ENCODE results near the gene DUS1L. TPM values are rescaled to one million over a fixed set of nuclear protein-coding genes. Genes with fewer than 3 reads are reported as not detected.

DUS1L gene
- total RNA-seq, 1 experiment from 2014 or later, result 165 TPM

DNA sequence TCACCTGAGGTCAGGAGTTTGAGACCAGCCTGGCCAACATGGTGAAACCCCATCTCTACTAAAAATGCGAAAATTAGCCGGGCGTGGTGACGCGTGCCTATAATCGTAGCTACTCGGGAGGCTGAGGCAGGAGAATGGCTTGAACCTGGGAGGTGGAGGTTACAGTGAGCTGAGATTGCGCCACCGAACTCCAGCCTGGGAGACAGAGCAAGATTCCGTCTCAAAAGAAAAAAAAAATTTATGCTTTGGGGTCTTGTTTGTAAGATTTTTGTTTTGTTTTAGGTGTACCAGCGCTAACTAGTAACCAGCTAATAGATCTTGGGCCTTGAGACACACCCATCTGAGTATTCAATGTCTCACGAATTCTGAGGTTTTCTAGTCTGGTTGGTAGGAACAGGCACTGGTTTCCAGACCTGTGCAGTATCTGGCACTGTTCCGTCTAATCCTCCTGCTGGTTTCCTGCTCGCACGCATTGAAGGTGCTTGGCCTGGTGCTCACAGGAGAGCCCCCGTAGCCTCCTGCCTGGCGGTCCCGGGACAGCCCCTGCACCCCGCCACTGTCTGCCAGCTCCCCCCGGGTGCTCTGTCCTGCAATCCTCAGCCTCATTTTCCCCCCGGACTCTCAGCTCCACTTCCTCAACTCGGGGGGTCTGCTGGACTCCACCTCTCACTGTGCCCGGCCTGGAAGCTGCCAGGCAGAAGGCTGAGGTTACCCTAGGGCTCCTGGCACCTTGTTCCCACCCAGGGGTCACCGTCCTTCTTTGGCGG is 10.6 kb upstream of the DUS1L start:
- DNase-seq (ENCODE audit: low spot score), result no peak

DNA sequence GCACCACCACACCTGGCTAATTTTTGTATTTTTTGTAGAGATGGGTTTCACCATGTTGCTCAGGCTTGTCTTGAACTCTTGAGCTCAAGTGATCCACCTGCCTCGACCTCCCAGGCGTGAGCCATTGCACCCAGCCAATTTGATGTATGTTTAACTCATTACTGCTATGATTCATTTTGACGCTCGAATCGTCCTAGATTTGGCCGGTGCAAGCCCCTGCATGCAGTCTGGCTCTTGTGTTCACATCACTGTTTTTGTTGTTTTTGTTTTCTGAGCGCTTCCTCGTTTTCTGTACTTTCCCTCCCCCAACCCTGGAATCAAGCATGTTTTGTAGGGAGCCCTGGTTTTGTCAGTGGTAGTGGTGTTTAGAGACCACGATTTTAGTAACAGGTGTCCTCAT is 7.8 kb upstream of the DUS1L start:
- no peak for DNase-seq (ENCODE audit: low spot score)

DNA sequence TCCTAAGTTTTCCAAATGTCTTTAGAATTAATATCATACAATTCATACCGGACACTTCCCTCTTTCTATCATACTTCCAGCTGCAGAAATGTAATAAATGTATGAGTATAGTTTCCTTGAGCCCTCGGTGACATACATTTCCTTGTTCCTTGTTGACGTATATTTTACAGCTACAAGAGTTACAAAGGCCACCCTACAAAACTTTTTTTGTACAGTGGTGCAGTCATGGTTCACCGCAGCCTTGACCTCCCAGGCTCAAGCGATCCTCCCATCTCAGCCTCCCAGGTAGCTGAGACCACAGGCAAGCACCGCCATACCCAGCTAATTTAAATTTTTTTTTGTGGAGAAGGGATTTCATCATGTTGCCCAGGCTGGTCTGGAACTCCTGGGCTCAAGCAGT is 7.2 kb upstream of the DUS1L start:
- no peak for DNase-seq (ENCODE audit: low spot score)

DNA sequence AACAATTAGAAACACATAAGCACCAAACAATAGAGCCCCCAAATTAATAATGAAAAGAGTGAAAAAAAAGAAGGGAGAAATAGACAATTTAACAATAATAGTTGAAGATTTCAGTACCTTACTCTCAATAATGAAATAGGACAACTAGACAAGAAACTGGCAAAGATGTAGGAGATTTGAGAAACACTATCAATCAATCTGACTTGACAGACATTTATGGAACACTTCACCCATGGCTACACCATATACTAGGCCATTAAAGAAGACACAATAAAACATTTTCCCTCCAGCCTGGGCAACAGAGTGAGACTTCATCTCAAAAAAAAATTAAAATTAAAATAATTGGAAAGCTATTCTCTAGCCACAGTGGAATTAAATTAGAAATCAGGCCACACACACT is 5.0 kb upstream of the DUS1L start:
- no peak for DNase-seq (ENCODE audit: low spot score)

DNA sequence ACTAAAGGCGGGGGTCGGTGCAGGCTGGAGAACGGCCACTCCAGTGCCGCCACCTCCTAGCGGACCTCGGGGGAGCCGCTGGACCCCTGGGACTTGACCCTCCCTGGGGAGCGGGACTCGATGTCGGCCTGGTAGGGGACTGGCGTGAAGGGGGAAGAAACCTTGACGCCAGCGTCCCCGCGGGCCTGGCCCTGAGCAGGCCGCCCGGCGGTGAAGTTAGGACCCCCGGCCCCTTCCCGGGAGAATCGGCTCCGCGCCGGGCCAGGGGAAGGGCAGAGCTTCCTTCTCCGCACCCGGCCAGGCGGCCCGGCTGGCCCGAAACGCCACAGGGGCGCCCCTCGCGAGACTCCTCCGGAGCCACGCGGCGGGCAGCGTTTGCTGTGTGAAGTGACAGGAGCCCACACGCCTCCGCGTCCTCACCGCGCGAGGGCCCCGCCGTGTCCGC is 389 bp downstream of the DUS1L start:
- DNase-seq (ENCODE audit: low spot score), result no peak

DNA sequence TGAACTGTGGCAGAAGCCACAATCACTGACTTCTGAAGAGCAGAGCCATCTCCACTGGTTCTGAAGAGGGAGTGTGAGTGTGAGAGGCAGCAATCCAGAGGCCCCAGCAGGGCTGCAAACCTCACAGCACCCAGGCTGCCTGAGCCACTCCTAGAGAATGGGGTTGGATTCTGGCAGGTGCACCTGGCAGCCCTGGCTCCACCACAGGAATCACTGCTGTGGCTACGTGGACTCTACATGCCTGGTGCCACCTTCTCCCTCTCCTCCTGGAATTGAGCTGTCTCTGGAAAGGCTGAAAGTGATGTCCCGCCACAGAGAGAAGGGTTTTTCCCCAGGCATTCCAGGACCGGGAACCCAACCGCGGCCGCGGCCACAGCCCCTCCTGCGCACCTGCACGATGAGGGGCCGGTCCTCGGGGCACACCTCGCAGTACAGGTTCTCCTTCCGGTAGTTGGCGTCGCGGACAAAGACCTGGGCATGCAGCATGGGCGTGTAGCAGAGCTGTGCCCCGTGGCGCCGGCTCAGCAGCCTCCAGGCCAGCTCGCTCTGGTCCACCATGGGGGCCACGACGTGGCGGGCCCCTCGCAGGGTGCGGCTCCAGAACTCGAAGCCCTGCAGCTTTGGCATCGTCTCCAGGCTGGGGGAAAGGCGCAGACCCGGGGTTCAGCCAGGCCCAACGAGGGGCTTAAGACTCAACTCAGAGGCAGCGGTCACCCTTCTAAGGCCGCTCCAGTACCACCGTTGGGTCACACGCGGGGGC is 991 bp downstream of the DUS1L start:
- DNase-seq (ENCODE audit: low spot score), result no peak

DNA sequence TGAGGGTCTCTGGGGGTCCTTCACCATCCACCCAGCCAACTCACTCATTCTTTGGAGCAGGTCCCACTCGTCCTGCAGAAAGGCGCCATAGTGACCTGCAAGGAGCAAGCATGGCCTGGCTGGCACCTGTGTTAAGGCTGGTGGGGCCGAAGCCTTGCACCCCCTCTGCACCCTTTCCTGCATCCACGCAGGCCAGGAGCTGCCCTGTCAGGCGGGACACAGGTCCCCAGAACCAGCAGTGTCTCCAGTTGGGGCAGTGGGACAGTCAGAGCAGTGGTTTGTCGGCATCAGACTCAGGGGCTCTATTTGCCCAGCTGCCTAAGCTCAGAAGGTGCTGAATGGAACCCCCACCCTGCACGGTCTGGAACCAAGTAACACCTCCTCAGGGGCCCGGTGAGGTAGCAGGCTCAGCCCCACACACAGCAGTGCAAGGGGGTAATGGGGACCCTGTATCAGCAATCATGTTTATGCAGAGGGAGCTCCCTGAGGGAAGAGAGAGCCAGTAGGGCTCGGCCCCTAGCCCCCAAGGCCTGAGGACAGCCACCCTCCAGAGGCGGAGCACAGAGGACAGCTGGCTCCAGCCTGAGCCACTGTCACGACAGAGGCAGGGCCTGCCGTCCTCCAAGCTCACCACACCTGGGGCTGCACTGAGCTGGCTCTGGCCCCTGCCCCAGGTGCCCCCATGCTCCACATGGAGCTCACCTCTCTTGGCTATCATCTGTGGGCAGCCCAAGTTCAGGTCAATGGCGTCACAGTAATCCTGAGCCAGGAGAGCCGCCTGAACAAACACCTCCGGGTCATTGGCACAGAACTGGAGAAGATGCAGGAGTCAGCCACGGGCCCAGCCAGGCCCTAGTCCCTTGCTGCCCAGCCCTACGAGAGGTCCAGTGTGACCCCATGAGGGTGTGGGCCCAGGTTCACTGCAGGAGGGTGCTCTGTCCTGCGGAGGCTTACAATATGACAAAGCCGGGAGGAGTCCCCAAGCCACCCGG is 1.9 kb downstream of the DUS1L start:
- no peak for DNase-seq (ENCODE audit: low spot score)

DNA sequence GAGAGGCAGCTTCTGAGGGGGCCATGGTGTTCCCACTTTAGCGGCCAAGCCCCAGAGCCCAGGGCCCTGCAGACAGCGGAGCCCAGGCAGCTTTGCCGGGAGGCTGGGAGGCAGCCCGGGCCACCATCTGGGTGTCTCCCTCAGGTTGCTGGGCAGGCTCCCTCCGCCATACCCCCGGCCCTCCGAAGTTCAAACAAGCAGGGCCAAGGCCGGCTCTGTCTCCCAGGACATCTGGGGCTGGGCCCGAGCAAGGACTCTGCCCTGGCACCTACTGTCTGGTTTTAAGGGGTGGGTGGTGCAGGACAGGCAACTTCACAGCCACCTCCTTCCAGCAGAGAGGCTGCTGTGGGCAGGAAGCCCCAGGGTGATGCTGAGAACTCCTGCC is 2.6 kb downstream of the DUS1L start:
- no peak for DNase-seq (ENCODE audit: low spot score)

DNA sequence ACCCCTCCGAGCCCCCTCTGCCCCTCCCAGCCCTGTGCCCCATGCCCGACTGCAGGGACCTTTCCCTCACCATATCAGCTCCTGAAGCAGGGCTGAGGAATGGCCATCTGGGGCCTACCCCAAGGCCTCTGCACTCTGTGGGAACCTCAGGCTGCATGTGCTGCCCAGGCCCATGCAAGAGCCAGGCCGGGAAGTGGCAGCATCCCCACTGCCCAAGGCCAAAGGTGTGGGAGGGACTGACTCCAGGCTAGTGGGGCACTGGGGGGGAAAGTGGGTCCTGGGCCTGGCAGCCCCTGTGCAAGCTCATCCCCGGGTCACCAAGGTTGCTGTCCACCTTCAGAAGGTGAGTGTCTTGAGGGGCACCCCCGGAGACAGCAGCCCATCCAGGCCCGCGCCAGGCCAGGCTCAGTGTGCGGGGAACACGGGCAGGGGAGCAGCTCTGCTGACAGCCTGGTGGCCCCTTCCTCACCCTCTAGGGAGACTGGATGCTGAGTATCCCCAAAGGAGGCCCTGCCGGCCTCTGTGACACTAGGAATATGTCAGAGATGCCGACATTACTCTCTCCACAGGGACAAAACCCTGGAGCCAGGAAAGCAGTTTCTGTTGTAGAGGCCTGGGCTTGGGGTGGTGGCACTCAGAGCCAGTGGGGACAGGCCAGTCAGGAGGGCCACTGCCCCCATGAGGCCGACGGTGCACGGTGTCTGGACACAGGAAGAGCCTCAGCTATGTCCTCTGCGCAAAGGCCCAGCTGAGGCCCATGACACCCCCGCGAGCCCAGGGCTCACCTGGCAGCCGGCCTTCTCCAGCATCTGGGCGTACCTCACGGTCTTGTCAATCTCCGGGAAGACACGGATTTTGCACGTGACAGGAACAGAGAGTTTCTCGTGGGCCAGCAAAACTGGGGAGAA is 3.3 kb downstream of the DUS1L start:
- no peak for DNase-seq (ENCODE audit: low spot score)

DNA sequence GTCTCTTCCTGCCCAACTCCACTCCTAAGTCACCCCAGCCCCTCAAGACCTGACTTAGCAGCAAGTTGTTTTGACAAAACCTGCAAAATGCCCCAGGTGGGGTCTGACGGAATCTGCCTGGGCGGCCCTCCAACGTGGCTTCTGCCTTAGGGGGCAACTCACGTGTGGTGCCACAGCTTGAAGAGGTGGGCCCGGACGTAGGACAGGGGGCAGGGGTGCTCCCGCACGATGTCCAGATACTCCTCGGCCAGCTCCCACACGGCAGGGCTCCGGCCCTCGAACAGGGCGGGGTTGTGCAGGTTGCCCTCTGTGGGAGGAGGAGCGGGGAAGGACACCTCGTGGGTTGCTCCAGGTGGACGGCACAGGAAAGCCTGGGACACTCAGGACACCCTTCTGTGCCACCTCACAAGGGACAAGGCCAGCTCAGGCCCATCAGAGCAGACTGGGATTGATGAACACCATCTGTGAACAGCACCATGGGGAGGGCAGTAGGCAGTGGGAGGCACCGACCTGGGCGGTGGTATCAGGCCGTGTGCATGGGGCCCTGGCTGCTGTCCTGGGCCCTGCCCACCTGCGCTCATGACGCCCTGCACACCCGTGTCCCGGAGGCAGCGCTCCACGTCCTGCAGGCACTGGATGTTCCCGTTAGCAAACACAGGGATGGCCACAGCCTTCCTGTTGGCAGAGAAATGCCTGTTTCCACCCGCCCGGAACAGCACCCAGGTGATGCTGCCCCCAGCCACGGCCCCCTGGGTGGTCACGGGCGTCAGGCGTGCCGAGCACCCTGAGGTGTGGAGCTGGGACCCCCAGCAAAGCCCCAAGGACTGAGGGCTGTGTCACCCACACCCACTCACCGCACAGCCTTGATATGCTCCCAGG is 4.3 kb downstream of the DUS1L start:
- DNase-seq (ENCODE audit: low spot score), result no peak

DNA sequence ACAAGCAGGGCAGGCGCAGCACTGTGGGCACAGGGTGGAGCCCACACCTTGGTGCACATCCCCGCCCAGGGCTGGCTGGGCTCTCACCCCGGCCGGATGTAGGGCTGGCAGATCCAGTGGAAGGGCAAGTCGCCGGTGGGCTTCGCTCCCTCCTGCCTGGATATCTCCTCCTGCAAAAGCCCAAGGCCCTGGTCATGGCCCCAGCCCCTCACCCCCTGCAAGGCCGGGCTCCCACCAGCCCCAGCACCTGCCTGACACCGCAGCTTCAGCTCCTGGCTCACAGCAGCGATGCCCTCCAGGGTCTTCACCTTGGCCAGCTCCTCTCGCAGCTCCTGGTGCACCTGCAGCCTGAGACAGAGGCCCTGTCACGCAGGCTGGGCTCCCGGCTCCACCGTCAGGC is 5.0 kb downstream of the DUS1L start:
- no peak for DNase-seq (ENCODE audit: low spot score)

DNA sequence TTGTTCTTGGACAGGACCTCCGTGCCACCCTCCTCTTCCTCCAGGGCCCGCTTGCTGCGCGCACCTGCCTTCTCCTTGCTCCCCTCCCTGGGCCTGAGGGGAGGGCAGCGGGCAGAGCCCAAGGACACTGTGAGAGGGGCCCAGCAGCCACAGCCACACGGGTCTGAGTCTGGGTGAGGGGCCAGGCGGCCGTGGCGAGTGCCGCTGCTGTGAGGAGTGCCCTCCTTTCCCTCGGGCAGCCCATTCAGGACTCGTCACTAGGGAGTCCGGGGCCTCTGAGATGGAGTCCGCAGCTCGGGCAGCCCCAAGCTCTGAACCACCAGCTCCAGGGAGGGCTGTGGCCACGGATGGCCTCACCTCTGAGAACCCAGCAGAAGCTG is 5.6 kb downstream of the DUS1L start:
- no peak for DNase-seq (ENCODE audit: low spot score)

DNA sequence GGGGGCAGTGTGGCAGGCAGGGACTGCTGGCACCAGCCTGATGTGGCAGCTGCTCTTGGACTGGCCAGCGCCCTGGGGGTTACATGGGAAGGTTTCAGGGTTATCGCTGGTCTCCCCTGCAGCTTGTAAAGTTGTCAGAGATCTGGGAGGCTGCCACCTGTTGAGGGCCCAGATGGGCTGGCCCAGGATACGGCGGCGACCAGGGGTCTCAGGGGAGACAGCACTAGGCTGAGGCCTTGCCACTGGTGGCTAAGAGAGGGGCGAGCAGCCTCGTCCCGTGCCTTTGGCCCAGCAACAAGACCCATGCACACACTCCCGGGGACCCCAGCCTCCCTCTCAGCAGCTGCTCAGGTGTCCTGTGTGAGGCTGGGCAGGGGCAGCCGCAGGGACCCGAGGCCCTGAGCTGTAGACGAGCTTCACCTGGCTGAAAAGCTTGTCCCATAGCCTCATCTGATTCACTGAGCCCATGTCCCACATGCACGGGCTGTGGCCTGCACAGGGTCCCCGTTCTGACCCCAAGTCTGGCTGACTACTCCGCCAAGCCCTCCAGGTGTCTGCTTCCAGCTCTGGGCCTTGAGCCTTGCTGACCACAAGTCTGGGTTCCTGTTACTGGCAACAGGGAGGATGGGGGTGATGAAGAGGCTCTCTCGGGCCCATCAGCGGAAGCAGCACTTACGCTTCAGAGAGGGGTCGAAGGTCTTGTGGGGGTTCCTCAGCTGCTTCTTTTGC is 6.2 kb downstream of the DUS1L start:
- no peak for DNase-seq (ENCODE audit: low spot score)

DNA sequence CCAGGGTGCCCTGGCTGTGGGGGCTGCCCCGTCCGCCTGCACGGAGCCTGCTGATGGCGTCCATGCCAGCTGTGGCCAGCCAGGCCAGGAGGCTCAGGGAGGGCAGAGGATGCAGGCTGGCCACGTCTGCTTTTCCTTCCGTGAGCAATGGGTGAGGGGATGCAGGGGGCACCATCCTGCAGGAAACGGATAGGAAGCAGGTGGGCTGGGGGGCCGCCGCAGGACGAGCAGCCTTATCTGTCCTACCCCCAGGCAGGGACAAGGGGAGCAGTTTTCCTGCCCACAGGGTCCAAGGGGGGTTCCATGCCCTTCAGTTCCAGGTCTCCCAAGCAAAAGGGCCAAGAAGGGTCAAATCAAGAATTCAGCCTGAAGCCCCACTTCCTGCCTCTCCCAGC is 6.8 kb downstream of the DUS1L start:
- no peak for DNase-seq (ENCODE audit: low spot score)

DNA sequence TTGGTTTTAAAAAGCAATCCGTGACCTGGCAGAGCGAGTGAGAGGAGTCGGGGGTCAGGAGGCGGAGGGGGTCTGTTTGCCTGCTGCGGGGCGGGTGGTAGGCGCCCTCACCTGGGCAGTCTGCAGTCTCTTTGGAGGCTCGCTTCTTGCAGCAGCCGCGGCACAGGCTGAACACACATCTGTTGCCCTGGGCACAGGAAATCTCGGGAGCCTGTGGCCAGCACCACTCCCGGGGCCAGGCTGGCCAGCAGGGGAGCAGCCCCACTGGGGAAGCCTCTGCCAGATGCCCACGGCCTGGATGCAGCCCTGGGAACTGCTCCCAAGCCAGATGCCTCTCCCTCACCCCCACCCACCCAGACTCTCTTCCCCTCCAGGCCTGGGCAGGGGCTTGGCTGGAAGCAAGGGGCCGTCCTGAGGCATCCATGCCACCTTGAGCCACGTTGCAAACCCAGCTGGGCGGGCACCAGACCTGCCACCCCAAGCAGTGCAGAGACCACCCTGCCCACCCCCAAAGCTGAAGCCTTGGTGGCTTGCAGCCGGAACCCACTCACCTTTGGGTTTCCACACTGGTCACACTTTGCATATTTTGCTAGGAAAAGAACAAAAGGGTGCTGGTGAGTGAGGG is 7.3 kb downstream of the DUS1L start:
- DNase-seq (ENCODE audit: low spot score), result no peak

DNA sequence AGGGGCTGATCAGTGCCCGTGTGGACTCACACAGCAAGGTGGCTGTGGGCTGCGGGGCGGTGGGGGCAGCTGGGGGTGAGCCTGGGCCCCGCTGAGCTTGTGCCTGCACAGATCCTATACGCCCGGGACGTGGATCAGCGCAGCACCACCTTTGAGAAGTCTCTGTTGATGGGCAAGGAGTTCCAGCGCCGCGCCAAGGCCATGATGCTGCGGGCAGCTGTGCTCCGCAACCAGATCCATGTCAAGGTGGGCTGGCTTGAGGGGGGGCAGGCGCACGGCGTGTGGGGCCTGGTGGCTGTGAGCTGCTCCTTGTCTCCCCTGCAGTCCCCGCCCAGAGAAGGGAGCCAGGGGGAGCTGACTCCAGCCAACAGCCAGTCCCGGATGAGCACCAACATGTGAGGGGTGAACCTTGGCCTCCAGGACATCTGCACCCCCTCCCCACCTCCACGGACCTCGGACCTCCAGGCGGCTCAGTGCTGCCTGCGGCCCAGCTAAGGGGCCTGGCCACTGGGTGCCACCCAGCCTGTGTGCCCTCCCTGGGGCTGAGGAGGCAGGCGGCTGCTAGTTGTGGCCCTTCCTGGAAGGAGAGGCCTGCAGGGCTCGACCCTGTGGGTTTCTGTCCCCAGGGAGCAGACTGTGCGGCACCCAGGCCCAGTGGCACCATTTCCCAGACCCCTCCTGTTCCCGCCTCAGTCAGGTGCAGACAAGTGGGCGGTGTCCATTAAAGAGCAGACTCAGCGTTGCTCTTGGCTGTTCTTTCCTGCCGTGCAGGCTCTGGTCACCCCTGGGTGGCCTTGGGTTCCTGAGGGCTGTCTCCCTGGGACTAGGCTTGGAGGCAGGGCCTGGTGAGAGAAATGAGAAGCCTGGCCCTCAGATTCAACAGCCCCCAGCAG is 8.6 kb downstream of the DUS1L start:
- no peak for DNase-seq (ENCODE audit: low spot score)

DNA sequence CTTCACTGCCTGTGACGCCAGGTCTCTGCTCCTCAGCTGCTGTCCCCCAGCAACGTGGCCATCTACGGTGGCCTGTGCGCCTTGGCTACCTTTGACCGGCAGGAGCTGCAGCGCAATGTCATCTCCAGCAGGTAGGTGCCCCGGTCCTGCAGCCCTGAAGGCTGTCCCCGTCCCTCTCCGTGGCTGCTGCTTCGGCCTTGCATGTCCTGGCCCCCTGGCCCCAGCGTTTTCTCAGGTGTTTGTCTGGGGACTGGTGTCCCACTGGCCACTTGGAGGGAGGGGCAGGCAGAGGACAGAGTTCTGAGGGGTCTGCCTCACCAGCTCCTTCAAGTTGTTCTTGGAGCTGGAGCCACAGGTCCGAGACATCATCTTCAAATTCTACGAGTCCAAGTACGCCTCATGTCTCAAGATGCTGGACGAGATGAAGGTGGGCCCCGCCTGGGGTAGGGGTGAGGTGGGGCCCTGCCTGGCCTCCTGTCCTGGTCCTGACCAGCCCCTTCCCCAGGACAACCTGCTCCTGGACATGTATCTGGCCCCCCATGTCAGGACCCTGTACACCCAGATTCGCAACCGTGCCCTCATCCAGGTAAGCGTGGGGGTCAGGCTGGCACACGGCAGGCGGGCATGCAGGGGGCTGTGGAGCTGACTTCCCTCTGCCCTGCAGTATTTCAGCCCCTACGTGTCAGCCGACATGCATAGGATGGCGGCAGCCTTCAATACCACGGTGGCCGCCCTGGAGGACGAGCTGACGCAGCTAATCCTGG is 9.5 kb downstream of the DUS1L start:
- no peak for DNase-seq (ENCODE audit: low spot score)
